Muscle layer of duodenum (tissue), 2 donors: Measurements from ENCODE around the gene PSME3IP1.
A peak's percentile ranks its signal among the peaks of the same experiment; 100 is the strongest.

Source experiments
- H3K27ac ChIP-seq: one replicate; pipeline ENCODE4 v1.7.0; 2013; ENCODE audit warnings: mild to moderate bottlenecking, low read length
- H3K27me3 ChIP-seq: one replicate; pipeline ENCODE4 v1.7.0; 2013; ENCODE audit warnings: low read depth, mild to moderate bottlenecking, control low read depth, low read length
- H3K36me3 ChIP-seq, 2 donors: one replicate each; pipeline ENCODE4 v1.7.0; 2013; ENCODE audit warnings: low read length in 2 of 2, control low read depth in 1 of 2, mild to moderate bottlenecking in 1 of 2; ENCODE audit not compliant: insufficient read depth in 2 of 2, control insufficient read depth in 1 of 2
- H3K4me1 ChIP-seq, 2 donors: one replicate each; pipeline ENCODE4 v1.7.0; 2013; ENCODE audit warnings: low read length in 2 of 2, mild to moderate bottlenecking in 2 of 2, control low read depth in 1 of 2, moderate library complexity in 1 of 2; ENCODE audit not compliant: insufficient read depth in 2 of 2, control insufficient read depth in 1 of 2
- H3K4me3 ChIP-seq, 2 donors: one replicate each; pipeline ENCODE4 v1.7.0; 2013; ENCODE audit warnings: low read length in 2 of 2, low read depth in 1 of 2, mild to moderate bottlenecking in 1 of 2
- H3K9me3 ChIP-seq, 2 donors: one replicate each; pipeline ENCODE4 v1.7.0; 2013; ENCODE audit warnings: low read length in 2 of 2, control low read depth in 1 of 2, mild to moderate bottlenecking in 1 of 2; ENCODE audit not compliant: control insufficient read depth in 1 of 2
- donor health status: healthy.

Gene PSME3IP1

GRCh38 chr16:57184887-57185445, 873 bp downstream of the PSME3IP1 start:
- H3K27ac ChIP-seq = peak overlapping the region; percentile 90
- no peaks in the 10 kb centered on the region for H3K27me3 ChIP-seq
- H3K9me3 ChIP-seq = no peaks in the 10 kb centered on the region
- peaks cover 0 to 5% of the 10 kb centered on the region in 2 donors for H3K36me3 ChIP-seq
- peaks cover 8 to 25% of the 10 kb centered on the region in 2 donors for H3K4me1 ChIP-seq
- H3K4me3 ChIP-seq = peak overlapping the region; percentile 89

GRCh38 chr16:57184113-57184512, 1.7 kb downstream of the PSME3IP1 start:
- Histone ChIP-seq H3K36me3 (peaks cover 0 to 5% of the 10 kb centered on the region in 2 donors), H3K9me3 (no peaks in the 10 kb centered on the region), H3K27me3 (no peaks in the 10 kb centered on the region), H3K27ac (no peak overlapping the region), H3K4me3 (peak overlapping the region; percentile 89), H3K4me1 (peaks cover 8 to 23% of the 10 kb centered on the region in 2 donors)

- no peak overlapping the region for H3K4me3 ChIP-seq
Measured at GRCh38 chr16:57179215-57179828, 6.5 kb downstream of the PSME3IP1 start.

GRCh38 chr16:57178793-57179212, 7.0 kb downstream of the PSME3IP1 start:
- Histone ChIP-seq H3K36me3 (peaks cover 0 to 3% of the 10 kb centered on the region in 2 donors), H3K27ac (peak overlapping the region; percentile 6), H3K9me3 (no peaks in the 10 kb centered on the region), H3K4me3 (no peak overlapping the region), H3K27me3 (no peaks in the 10 kb centered on the region), H3K4me1 (peaks cover 0 to 12% of the 10 kb centered on the region in 2 donors)

More at GRCh38 chr16:57179215-57179828, 6.5 kb downstream of the PSME3IP1 start:
- Histone ChIP-seq H3K4me1 (peaks cover 0 to 12% of the 10 kb centered on the region in 2 donors), H3K27ac (no peak overlapping the region), H3K27me3 (no peaks in the 10 kb centered on the region), H3K36me3 (peaks cover 0 to 3% of the 10 kb centered on the region in 2 donors), H3K9me3 (no peaks in the 10 kb centered on the region)

- Histone ChIP-seq H3K4me1 (peaks cover 0 to 8% of the 10 kb centered on the region in 2 donors), H3K27me3 (no peaks in the 10 kb centered on the region), H3K4me3 (no peak overlapping the region), H3K36me3 (peaks cover 2 to 3% of the 10 kb centered on the region in 2 donors), H3K9me3 (no peaks in the 10 kb centered on the region), H3K27ac (no peak overlapping the region)
Measured at GRCh38 chr16:57178196-57178595, 7.6 kb downstream of the PSME3IP1 start.

GRCh38 chr16:57175896-57176295, 9.9 kb downstream of the PSME3IP1 start:
- Histone ChIP-seq H3K4me3 (no peak overlapping the region), H3K27ac (no peak overlapping the region), H3K4me1 (peaks cover 0 to 8% of the 10 kb centered on the region in 2 donors), H3K36me3 (peaks cover 25% of the 10 kb centered on the region in 2 donors), H3K27me3 (no peaks in the 10 kb centered on the region), H3K9me3 (no peaks in the 10 kb centered on the region)

GRCh38 chr16:57172721-57173290, 13.0 kb downstream of the PSME3IP1 start:
- no peaks in the 10 kb centered on the region for H3K9me3 ChIP-seq
- no peaks in the 10 kb centered on the region for H3K4me1 ChIP-seq
- no peaks in the 10 kb centered on the region for H3K27me3 ChIP-seq
- no peak overlapping the region for H3K27ac ChIP-seq
- no peak overlapping the region for H3K4me3 ChIP-seq
- peaks cover 27 to 40% of the 10 kb centered on the region in 2 donors for H3K36me3 ChIP-seq

GRCh38 chr16:57169327-57169726, 16.5 kb downstream of the PSME3IP1 start:
- H3K4me3 ChIP-seq = no peak overlapping the region
- no peaks in the 10 kb centered on the region for H3K9me3 ChIP-seq
- peaks cover 47 to 66% of the 10 kb centered on the region in 2 donors for H3K36me3 ChIP-seq
- H3K4me1 ChIP-seq = peaks cover 8 to 13% of the 10 kb centered on the region in 2 donors
- no peak overlapping the region for H3K27ac ChIP-seq
- no peaks in the 10 kb centered on the region for H3K27me3 ChIP-seq

- no peaks in the 10 kb centered on the region for H3K9me3 ChIP-seq
- H3K27me3 ChIP-seq = no peaks in the 10 kb centered on the region
- H3K27ac ChIP-seq = no peak overlapping the region
- peaks cover 8 to 13% of the 10 kb centered on the region in 2 donors for H3K4me1 ChIP-seq
- peaks cover 57 to 75% of the 10 kb centered on the region in 2 donors for H3K36me3 ChIP-seq
- no peak overlapping the region for H3K4me3 ChIP-seq
Measured at GRCh38 chr16:57167953-57168352, 17.9 kb downstream of the PSME3IP1 start.

GRCh38 chr16:57167538-57167937, 18.3 kb downstream of the PSME3IP1 start:
- no peak overlapping the region for H3K4me3 ChIP-seq
- peaks cover 8 to 13% of the 10 kb centered on the region in 2 donors for H3K4me1 ChIP-seq
- H3K36me3 ChIP-seq = peaks cover 53 to 72% of the 10 kb centered on the region in 2 donors
- H3K27ac ChIP-seq = no peak overlapping the region
- no peaks in the 10 kb centered on the region for H3K27me3 ChIP-seq
- no peaks in the 10 kb centered on the region for H3K9me3 ChIP-seq

- Histone ChIP-seq H3K4me1 (peaks cover 8 to 13% of the 10 kb centered on the region in 2 donors), H3K4me3 (no peak overlapping the region), H3K27ac (no peak overlapping the region), H3K36me3 (peaks cover 47 to 70% of the 10 kb centered on the region in 2 donors), H3K9me3 (no peaks in the 10 kb centered on the region), H3K27me3 (no peaks in the 10 kb centered on the region)
Measured at GRCh38 chr16:57166951-57167350, 18.9 kb downstream of the PSME3IP1 start.
